Trophoblast cell (in vitro differentiated cells and primary cell): ENCODE results near the gene DPYD.

Source experiments
- DNase-seq, 2 donors: peaks; one replicate each; pipeline ENCODE4 v3.0.0-alpha.2; 2016
- H2AFZ ChIP-seq: 2 replicates; pipeline ENCODE4 v1.6.1; 2013; ENCODE audit warnings: low read length, moderate library complexity, mild to moderate bottlenecking; ENCODE audit not compliant: insufficient read depth, poor library complexity
- H2AK5ac ChIP-seq: 2 replicates; pipeline ENCODE4 v1.6.1; 2013; ENCODE audit warnings: mild to moderate bottlenecking, low read length
- H2BK120ac ChIP-seq: 2 replicates; pipeline ENCODE4 v1.6.1; 2013; ENCODE audit warnings: low read length, mild to moderate bottlenecking, moderate library complexity; ENCODE audit not compliant: insufficient read depth, poor library complexity
- H2BK12ac ChIP-seq: 2 replicates; pipeline ENCODE4 v1.6.1; 2013; ENCODE audit warnings: mild to moderate bottlenecking, low read length, moderate library complexity
- H2BK5ac ChIP-seq: 2 replicates; pipeline ENCODE4 v1.6.1; 2013; ENCODE audit warnings: low read length, low read depth, moderate library complexity, mild to moderate bottlenecking; ENCODE audit not compliant: poor library complexity
- H3K14ac ChIP-seq: 2 replicates; pipeline ENCODE4 v1.6.1; 2013; ENCODE audit warnings: mild to moderate bottlenecking, low read length
- H3K18ac ChIP-seq: 2 replicates; pipeline ENCODE4 v1.6.1; 2013; ENCODE audit warnings: mild to moderate bottlenecking, low read length
- H3K23ac ChIP-seq: 2 replicates; pipeline ENCODE4 v1.6.1; 2013; ENCODE audit warnings: low read length
- H3K27ac ChIP-seq: 2 replicates; pipeline ENCODE4 v1.5.1; 2013; ENCODE audit warnings: low read depth, mild to moderate bottlenecking, inconsistent platforms, low read length, moderate library complexity
- H3K27me3 ChIP-seq: 2 replicates; pipeline ENCODE4 v1.6.1; 2013; ENCODE audit warnings: inconsistent platforms, mild to moderate bottlenecking, low read length, moderate library complexity; ENCODE audit not compliant: insufficient read depth
- H3K36me3 ChIP-seq, 2 experiments: 1 replicate in 1 of 2; 2 replicates in 1 of 2; pipeline ENCODE4 v1.6.1; 2013; ENCODE audit warnings: low read length in 2 of 2, mild to moderate bottlenecking in 2 of 2, moderate library complexity in 1 of 2; ENCODE audit not compliant: insufficient read depth in 2 of 2, control insufficient read depth in 1 of 2
- H3K4ac ChIP-seq: 2 replicates; pipeline ENCODE4 v1.6.1; 2013; ENCODE audit warnings: low read depth, mild to moderate bottlenecking, low read length, moderate library complexity
- H3K4me1 ChIP-seq, 2 experiments: 1 replicate in 1 of 2; 2 replicates in 1 of 2; pipeline ENCODE4 v1.6.1; 2013; ENCODE audit warnings: low read length in 2 of 2, mild to moderate bottlenecking in 2 of 2, moderate library complexity in 1 of 2; ENCODE audit not compliant: insufficient read depth in 2 of 2, control insufficient read depth in 1 of 2
- H3K4me2 ChIP-seq: 2 replicates; pipeline ENCODE4 v1.6.1; 2013; ENCODE audit warnings: inconsistent platforms, mild to moderate bottlenecking, low read length, moderate library complexity
- H3K4me3 ChIP-seq: 2 replicates; pipeline ENCODE4 v1.5.1; 2013; ENCODE audit warnings: mild to moderate bottlenecking, low read depth, low read length, inconsistent platforms
- H3K79me1 ChIP-seq: one replicate; pipeline ENCODE4 v1.6.1; 2013; ENCODE audit warnings: low read length
- H3K79me2 ChIP-seq: 2 replicates; pipeline ENCODE4 v1.6.1; 2013; ENCODE audit warnings: low read length, mild to moderate bottlenecking; ENCODE audit not compliant: control insufficient read depth, insufficient read depth, poor library complexity
- H3K9ac ChIP-seq: 2 replicates; pipeline ENCODE4 v1.6.1; 2013; ENCODE audit warnings: mild to moderate bottlenecking, low read length
- H3K9me3 ChIP-seq: 2 replicates; pipeline ENCODE4 v1.6.1; 2013; ENCODE audit warnings: low read depth, mild to moderate bottlenecking, control low read depth, inconsistent platforms, low read length; ENCODE audit not compliant: insufficient read depth
- H4K12ac ChIP-seq: 2 replicates; pipeline ENCODE4 v1.6.1; 2013; ENCODE audit warnings: low read depth, mild to moderate bottlenecking, low read length, moderate library complexity
- H4K8ac ChIP-seq: 2 replicates; pipeline ENCODE4 v1.6.1; 2013; ENCODE audit warnings: low read depth, mild to moderate bottlenecking, low read length, moderate library complexity
- H4K91ac ChIP-seq: one replicate; pipeline ENCODE4 v1.6.1; 2013; ENCODE audit warnings: low read depth, mild to moderate bottlenecking, low read length, moderate library complexity
- WGBS: extraction: QIAGEN DNeasy Blood & Tissue Kit; methylation state at CpG from one replicate; pipeline ENCODE4 v1.1.7; 2013; ENCODE audit warnings: missing lambda C conversion rate; ENCODE audit not compliant: insufficient read length, insufficient coverage; ENCODE audit errors: extremely low coverage; 5-methylcytosine and 5-hydroxymethylcytosine counted together

The DPYD gene

GRCh38 chr1:97573553-97573952 is 347.3 kb downstream of the DPYD start:
- no CpG with 5 or more reads among the region's 3 CpGs for WGBS
- Histone ChIP-seq H4K91ac (no peak overlapping the region), H3K79me2 (no peaks in the 10 kb centered on the region), H3K36me3 (no peaks in the 10 kb centered on the region), H3K27me3 (no peaks in the 10 kb centered on the region), H3K9me3 (no peaks in the 10 kb centered on the region), H2BK5ac (no peak overlapping the region), H4K8ac (no peak overlapping the region), H2BK120ac (no peak overlapping the region), H3K18ac (no peak overlapping the region), H2BK12ac (no peak overlapping the region), H3K4me2 (no peak overlapping the region), H3K14ac (no peak overlapping the region), H3K9ac (no peak overlapping the region), H3K4me3 (no peak overlapping the region), H3K27ac (no peak overlapping the region), H3K79me1 (no peaks in the 10 kb centered on the region), H2AK5ac (no peak overlapping the region), H4K12ac (no peak overlapping the region), H3K4me1 (no peaks in the 10 kb centered on the region), H3K23ac (no peak overlapping the region), H3K4ac (no peak overlapping the region), H2AFZ (no peak overlapping the region)
- DNase-seq: peak in 1 of 2 donors; percentile 11

DNA sequence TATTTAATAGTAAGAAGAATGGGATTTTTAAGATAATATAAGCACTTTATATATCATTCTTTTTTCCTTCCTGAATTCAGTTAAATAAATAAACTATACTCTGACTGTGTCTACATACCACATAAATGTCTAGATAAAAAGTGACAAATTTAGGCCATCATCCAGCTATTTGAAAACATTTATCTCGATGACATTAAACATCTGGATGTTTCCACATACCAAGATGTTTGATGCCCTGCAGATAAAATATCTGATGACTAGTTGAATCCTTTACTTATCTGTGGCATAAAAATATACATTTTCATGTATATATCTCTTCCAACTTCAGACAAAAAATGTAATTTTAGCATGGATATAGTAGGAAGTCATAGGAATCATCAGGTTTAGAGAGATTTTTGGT is 348.3 kb downstream of the DPYD start:
- Histone ChIP-seq H3K4me3 (no peak overlapping the region), H3K18ac (no peak overlapping the region), H3K14ac (no peak overlapping the region), H4K12ac (no peak overlapping the region), H2AK5ac (no peak overlapping the region), H3K9ac (no peak overlapping the region), H4K91ac (no peak overlapping the region), H3K36me3 (no peaks in the 10 kb centered on the region), H3K23ac (no peak overlapping the region), H2BK5ac (no peak overlapping the region), H3K4ac (no peak overlapping the region), H3K4me1 (no peaks in the 10 kb centered on the region), H2BK120ac (no peak overlapping the region), H3K9me3 (no peaks in the 10 kb centered on the region), H2BK12ac (no peak overlapping the region), H3K79me1 (no peaks in the 10 kb centered on the region), H4K8ac (no peak overlapping the region), H3K27me3 (no peaks in the 10 kb centered on the region), H3K27ac (no peak overlapping the region), H3K4me2 (no peak overlapping the region), H2AFZ (no peak overlapping the region), H3K79me2 (no peaks in the 10 kb centered on the region)
- DNase-seq: no peak
- no CpG with 5 or more reads among the region's 1 CpG for WGBS

GRCh38 chr1:97571760-97572159 is 349.1 kb downstream of the DPYD start:
- Histone ChIP-seq H4K12ac (no peak overlapping the region), H3K79me2 (no peaks in the 10 kb centered on the region), H3K27ac (no peak overlapping the region), H2AFZ (no peak overlapping the region), H2BK12ac (no peak overlapping the region), H2BK5ac (no peak overlapping the region), H4K91ac (no peak overlapping the region), H3K36me3 (no peaks in the 10 kb centered on the region), H3K14ac (no peak overlapping the region), H3K4me3 (no peak overlapping the region), H3K9ac (no peak overlapping the region), H3K4me2 (no peak overlapping the region), H3K4ac (no peak overlapping the region), H3K18ac (no peak overlapping the region), H3K23ac (no peak overlapping the region), H4K8ac (no peak overlapping the region), H3K27me3 (no peaks in the 10 kb centered on the region), H3K4me1 (no peaks in the 10 kb centered on the region), H3K79me1 (no peaks in the 10 kb centered on the region), H2BK120ac (no peak overlapping the region), H2AK5ac (no peak overlapping the region), H3K9me3 (no peaks in the 10 kb centered on the region)
- DNase-seq: no peak
- WGBS: no CpG with 5 or more reads among the region's 1 CpG

- no peaks in the 10 kb centered on the region for H3K27me3 ChIP-seq
- H3K36me3 ChIP-seq: no peaks in the 10 kb centered on the region
- no peaks in the 10 kb centered on the region for H3K9me3 ChIP-seq
- no peak overlapping the region for H3K9ac ChIP-seq
- no peaks in the 10 kb centered on the region for H3K4me1 ChIP-seq
- no peak overlapping the region for H2AK5ac ChIP-seq
- H4K91ac ChIP-seq: no peak overlapping the region
- H2BK120ac ChIP-seq: no peak overlapping the region
- H3K4ac ChIP-seq: no peak overlapping the region
- H3K23ac ChIP-seq: no peak overlapping the region
- no CpG with 5 or more reads among the region's 3 CpGs for WGBS
- no peaks in the 10 kb centered on the region for H3K79me1 ChIP-seq
- H3K4me2 ChIP-seq: no peak overlapping the region
- no peak for DNase-seq
- no peak overlapping the region for H3K18ac ChIP-seq
- H3K14ac ChIP-seq: no peak overlapping the region
- H3K27ac ChIP-seq: no peak overlapping the region
- no peak overlapping the region for H2BK5ac ChIP-seq
- H3K4me3 ChIP-seq: no peak overlapping the region
- H2BK12ac ChIP-seq: no peak overlapping the region
- H2AFZ ChIP-seq: no peak overlapping the region
- H4K8ac ChIP-seq: no peak overlapping the region
- H4K12ac ChIP-seq: no peak overlapping the region
- H3K79me2 ChIP-seq: no peaks in the 10 kb centered on the region
Observed at GRCh38 chr1:97570691-97571090, 350.1 kb downstream of the DPYD start.
